Left colon (tissue), 2 donors: ENCODE results near the gene PRM3. TPM values are rescaled to one million over a fixed set of nuclear protein-coding genes. Genes with fewer than 3 reads are reported as not detected.
A peak's percentile ranks its signal among the peaks of the same experiment; 100 is the strongest.

Experiments
- ATAC-seq: fragments of 200-7000 bp; cut with Tn5 transposase; one replicate; pipeline ENCODE4 v1.9.1; 2020; ENCODE audit warnings: mild to moderate bottlenecking, moderate library complexity
- DNase-seq, 2 donors: peaks; one replicate each; pipeline ENCODE4 v3.0.0-alpha.2; 2020
- intact Hi-C, 2 donors: fragments of 100-400 bp; cut with DNase I in 1 of 2; cut with micrococcal nuclease in 1 of 2; formaldehyde crosslinking; loops; one replicate each; pipeline versions ENCODE4 v1.11.2 to v1.14.0; 2022; cut with DNase I, micrococcal nuclease
- total RNA-seq, 2 donors: library from RNA; stranded (reverse); fragmentation: NEBNext Ultra II Directional; extraction: Animal tissue kit (Norgen Biotek cat#: 25700); gene quantifications; one replicate each; pipeline ENCODE4 v1.2.1, GENCODE V29; 2021
- donor health status: DM: no; HTN: no; CAD: no.
- donor health status: DM: yes; HTN: yes; CAD: no.

Gene PRM3
- total RNA-seq, 2 donors from 2014 or later: not detected

- ATAC-seq (no peak), DNase-seq (no peak)
- intact Hi-C loops: no loop called here
Observed at GRCh38 chr16:11238272-11239202, 34.9 kb downstream of the PRM3 start.

DNA sequence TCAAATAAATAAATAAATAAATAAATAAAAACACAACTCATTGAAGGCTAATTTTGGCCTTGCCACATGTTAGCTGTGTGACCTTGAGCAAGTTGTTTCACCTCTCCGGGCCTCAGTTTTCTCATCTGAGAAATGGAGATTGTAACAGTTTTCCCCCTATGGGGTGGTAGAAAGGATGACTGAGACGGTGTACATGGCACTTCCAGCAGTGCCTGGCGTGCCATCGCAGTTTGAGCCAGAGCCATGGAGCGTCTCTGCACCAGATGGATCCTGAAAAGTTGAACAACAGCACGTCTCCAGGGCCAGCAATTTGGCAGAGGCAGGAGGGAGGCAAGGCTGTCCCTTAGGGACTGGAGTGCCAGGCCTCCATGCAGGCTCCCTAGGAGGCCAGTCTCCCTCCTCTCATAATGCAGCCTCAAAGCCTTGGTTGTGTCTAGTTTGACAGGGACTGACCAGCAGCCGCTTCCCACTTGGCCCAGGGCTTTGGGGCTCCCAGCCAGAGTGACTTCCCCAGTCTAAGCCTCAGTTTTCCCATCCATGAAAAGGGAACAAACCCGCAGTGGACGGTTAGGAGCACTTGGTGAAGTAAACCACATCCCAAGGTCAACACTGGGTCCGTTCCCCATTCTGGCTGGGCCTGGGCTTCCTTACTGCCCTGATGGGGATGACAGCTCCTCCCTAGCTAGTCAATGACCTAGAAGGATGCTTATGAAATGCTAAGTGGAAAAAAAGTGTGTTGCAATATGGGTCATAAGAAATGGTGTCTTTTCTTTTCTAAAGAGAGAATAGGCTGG lies 36.8 kb downstream of the PRM3 start:
- DNase-seq (no peak), ATAC-seq (no peak)
- intact Hi-C loops: no loop called here

GRCh38 chr16:11235703-11235991 lies 37.8 kb downstream of the PRM3 start:
- DNase-seq (peak; percentile 48 to 61), ATAC-seq (peak; percentile 93)
- intact Hi-C loops: no loop called here

GRCh38 chr16:11234884-11235702 lies 38.3 kb downstream of the PRM3 start:
- ATAC-seq: peak; percentile 12
- intact Hi-C loops: no loop called here
- DNase-seq: no peak

DNA sequence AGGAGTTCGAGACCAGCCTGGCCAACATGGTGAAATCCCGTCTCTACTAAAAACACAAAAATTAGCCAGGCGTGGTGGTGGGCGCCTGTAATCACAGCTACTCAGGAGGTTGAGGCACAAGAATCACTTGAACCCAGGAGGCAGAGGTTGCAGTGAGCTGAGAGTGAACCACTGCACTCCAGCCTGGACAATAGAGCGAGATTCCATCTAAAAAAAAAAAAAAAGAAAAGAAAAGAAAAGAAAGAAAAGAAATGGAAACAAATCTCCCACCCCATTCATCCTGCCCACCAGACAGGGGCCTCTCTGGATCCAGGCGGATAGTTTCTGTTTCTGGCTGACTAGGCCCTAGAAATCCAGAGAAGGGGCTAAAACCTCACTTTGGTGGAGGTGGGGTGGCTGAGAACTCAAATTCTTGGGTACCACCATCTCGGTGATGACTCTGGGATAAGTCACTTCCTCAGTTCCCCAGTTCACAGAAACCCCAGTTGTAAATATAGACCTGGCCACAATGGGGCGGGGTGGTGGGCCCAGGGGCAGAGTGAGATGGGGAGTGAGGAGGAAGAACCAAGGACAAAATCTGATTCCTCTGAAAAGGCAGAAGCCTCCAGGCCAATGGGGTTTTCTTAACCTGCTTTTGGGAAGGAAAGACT lies 39.6 kb downstream of the PRM3 start:
- intact Hi-C loops: no loop called here
- DNase-seq: no peak
- ATAC-seq: no peak

DNA sequence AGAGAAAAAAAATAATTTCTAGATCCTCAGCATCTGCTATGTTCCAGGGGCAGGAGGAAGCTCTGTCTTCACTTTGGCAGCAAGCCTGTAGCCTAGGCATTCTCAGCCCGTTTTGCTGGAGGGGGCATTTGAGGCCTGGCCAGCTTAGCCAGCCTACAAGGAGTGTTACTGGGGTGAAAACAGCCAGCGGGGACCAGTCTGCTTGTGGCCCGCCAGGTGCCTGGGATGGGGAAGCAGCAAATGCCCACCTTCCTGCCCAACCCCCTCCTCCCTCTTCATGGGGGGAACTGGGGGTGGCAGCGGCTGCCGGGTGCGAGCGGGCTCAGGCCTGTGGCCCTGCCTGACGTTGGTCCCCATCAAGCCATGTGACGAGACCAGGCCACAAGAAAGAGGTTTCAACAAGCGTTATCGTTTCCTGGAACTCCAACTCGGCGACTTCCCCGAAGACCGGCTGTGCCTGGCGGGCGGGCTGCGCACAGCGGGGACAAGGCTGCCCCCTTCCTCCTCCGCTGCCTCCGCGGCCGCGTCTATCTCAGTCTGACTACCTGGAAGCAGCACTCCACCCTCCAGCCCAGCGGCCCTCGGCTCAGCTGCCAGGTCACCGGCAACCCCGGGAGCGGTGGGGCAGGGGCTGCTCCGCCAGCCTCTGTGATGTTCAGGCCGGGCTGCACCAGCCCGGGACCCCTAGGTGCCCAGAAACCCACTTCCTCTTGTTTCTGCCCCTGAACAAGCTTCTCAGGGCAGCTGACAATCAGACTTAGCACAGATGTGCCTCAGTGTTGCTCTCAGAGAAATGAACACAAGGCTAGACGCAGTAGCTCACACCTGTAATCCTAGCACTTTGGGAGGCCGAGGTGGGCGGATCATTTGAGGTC lies 40.3 kb downstream of the PRM3 start:
- intact Hi-C loops: no loop called here
- DNase-seq (peak; percentile 49 to 55), ATAC-seq (peak; percentile 16)

- ATAC-seq: no peak
- intact Hi-C loops: no loop called here
- DNase-seq: no peak
Observed at GRCh38 chr16:11232302-11232851, 41.1 kb downstream of the PRM3 start.

DNA sequence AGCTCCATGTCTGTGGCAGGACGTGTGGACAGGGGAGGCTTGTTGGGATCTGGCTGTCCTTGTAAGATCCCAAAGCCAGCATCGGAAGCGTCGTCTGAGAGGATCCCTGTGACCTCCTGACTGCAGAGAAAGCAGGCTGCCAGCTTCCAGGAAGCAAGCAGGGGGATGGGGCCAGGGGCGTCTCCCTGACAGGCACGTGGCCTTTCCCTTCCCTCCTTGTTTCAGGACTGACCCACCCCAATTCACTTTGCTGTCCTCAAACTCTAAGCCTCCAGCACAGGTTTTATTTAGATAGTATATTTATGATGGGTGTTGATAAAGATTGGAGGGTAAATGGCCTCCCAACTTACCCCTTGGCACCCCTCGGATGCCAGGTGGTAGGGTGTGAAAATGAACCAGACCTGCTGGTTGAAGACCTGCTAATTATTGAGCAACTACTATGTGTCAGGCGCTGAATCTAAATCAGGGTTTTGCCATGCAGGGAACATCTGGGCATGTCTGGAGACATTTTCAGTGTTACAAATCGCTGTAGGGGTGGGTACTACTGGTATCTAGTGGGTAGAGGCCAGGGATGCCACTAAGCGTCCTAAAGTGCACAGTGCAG lies 42.0 kb downstream of the PRM3 start:
- intact Hi-C loops: no loop called here
- DNase-seq: no peak

DNA sequence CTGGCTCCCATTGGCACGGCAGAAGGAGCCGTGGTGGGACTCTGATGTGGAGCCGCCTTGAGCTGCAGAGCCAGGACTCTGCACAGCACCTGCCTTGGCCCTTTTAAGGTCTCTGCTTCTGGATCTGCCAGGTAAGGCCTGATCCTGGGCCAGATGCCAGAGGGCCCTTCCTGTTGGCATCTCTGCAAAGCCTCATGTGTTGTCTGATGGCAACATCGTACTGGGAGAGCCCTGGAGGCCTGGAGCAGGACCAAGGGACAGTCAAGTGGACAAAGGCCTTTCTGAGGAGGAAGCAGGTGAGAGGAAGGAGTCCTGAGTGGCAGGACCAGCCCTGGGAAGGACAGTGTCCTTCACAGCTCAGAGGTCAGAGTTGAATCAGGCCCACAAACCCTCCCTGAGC lies 43.5 kb downstream of the PRM3 start:
- peak; percentile 48 for ATAC-seq
- peak in 1 of 2 donors; percentile 40 for DNase-seq
- intact Hi-C loops: no loop called here

More for the DNA sequence above, 42.0 kb downstream of the PRM3 start:
- ATAC-seq: no peak

DNA sequence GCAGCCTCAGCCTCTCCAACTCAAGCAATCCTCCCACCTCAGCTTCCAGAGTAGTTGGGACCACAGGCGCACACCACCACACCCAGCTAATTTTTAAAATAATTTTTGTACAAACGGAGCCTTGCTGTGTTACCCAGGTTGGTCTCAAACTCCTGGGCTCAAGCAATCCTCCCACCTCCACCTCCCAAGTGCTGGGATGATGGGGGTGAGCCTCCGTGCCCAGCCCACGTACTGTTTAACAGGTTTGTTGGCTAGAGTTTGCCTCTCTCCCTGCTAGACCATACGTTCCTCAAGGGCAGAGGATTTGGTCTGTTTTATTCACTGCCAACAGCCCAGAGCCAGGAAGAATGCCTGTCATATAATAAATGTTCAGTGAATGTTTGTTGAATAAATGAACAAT lies 44.0 kb downstream of the PRM3 start:
- DNase-seq (no peak), ATAC-seq (no peak)
- intact Hi-C loops: no loop called here

GRCh38 chr16:11225677-11226549 lies 47.5 kb downstream of the PRM3 start:
- no peak for DNase-seq
- no peak for ATAC-seq
- intact Hi-C loops: no loop called here

DNA sequence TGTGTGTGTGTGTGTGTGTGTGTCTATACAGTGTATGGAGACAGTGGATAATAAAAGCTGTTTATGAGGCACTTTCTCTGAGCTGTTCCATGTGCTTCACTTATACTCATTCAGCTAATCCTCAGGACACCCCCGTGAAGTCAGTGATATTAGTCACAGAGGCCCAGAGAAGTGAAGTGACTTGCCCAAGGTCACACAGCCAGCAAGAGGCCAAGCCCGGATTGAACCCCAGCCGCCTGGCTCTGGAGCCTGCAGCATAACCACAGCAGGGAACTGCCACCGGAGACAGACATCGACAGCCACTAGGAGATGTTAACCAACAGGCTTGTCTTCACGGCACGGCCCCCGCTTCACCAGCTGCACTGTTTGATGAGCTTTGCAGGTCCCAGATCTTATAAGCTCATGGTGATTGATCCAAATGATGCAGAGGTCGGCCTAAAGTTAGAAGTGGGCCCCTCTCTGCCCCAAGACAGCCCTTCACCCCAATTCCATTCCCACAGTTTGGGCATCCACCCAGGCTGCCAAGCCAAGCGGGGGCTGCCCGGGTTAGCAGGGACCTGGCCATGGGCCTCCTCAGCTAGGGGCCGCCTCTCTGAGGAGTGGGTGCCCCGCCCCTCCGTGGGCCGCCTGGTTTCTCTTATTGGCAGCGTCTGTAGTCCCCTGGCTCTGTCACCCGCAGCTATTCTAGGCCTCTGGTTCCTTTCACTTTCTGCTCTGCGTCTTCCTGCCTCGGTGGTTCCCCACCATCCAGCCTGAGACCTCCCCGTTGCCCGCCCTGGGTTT lies 48.3 kb downstream of the PRM3 start:
- intact Hi-C loops: no loop called here
- peak; percentile 47 for ATAC-seq
- DNase-seq: peak; percentile 66 to 69

- intact Hi-C loops: no loop called here
- peak; percentile 70 for ATAC-seq
- DNase-seq: peak; percentile 61 to 81
Observed at GRCh38 chr16:11224096-11224893, 49.1 kb downstream of the PRM3 start.
